ENCODE measurements around the gene MAJIN. TPM values are rescaled to one million over a fixed set of nuclear protein-coding genes. Genes with fewer than 3 reads are reported as not detected.
A peak's percentile ranks its signal among the peaks of the same experiment; 100 is the strongest.

MAJIN gene
- total RNA-seq, 2 donors from 2014 or later = not detected

DNA sequence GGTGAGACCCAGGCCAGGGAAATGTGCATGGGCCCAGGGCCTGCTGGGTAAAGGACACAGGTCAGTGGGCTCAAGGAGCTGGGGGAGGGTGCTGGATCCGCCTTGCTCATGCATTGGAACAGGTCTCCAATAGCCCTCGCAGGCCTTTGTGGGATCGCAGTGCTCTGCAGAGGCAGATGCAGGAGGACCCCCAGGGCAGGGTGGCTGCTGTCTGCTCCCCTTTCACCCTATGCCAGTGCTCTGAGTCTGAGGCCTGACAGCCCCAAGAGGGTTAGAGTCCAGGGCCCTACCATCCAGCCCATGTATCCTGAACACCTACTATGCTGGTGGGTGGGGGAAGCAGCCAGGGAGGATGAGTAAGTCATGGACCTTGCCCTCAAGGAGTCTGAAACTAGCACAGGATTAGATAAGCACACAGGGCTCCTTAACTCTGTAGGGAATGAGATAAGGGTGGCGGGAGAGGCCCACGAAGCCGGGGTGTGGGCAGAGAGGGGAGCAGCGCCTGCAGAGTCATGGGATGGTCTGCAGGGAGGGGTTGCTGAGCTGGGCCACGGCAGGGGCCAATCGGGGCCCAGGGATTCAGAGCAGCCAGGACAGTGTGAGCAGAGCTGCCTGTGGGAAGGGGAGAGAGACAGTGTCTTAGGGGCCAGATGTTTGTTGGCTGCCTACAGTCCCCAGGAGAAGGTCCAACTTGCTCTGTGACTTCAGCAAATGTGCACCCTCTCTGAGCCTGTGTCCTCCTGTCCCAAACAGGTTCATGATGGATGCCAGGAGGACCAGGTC lies 83.0 kb downstream of the MAJIN start:
- ATAC-seq (ENCODE audit: insufficient number of reproducible peaks, low FRiP score, low read depth) (no peak), DNase-seq (ENCODE audit: low spot score) (no peak)
- Histone ChIP-seq H3K4me1 (ENCODE audit: control insufficient read depth in 1 of 2, low read depth in 2 of 2) (peaks cover 0 to 11% of the 10 kb centered on the region in 2 donors), H3K9me3 (no peaks in the 10 kb centered on the region), H3K4me3 (no peak overlapping the region), H3K27me3 (replicated peaks; ENCODE audit: insufficient read depth) (no peaks in the 10 kb centered on the region), H3K36me3 (no peaks in the 10 kb centered on the region), H3K27ac (no peak overlapping the region)
- TF ChIP-seq, protein P1, sequence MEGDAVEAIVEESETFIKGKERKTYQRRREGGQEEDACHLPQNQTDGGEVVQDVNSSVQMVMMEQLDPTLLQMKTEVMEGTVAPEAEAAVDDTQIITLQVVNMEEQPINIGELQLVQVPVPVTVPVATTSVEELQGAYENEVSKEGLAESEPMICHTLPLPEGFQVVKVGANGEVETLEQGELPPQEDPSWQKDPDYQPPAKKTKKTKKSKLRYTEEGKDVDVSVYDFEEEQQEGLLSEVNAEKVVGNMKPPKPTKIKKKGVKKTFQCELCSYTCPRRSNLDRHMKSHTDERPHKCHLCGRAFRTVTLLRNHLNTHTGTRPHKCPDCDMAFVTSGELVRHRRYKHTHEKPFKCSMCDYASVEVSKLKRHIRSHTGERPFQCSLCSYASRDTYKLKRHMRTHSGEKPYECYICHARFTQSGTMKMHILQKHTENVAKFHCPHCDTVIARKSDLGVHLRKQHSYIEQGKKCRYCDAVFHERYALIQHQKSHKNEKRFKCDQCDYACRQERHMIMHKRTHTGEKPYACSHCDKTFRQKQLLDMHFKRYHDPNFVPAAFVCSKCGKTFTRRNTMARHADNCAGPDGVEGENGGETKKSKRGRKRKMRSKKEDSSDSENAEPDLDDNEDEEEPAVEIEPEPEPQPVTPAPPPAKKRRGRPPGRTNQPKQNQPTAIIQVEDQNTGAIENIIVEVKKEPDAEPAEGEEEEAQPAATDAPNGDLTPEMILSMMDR (IDR thresholded peaks at IDR 0.05) = no peak

GRCh38 chr11:64888406-64888728 lies 83.5 kb downstream of the MAJIN start:
- peaks cover 0 to 11% of the 10 kb centered on the region in 2 donors for H3K4me1 ChIP-seq (ENCODE audit: control insufficient read depth in 1 of 2, low read depth in 2 of 2)
- peak overlapping the region; percentile 63 for H3K4me3 ChIP-seq
- TF ChIP-seq, protein P1 (IDR thresholded peaks at IDR 0.05) = no peak
- no peak for ATAC-seq (ENCODE audit: insufficient number of reproducible peaks, low FRiP score, low read depth)
- no peaks in the 10 kb centered on the region for H3K9me3 ChIP-seq
- H3K36me3 ChIP-seq = no peaks in the 10 kb centered on the region
- H3K27ac ChIP-seq = no peak overlapping the region
- no peak for DNase-seq (ENCODE audit: low spot score)
- no peaks in the 10 kb centered on the region for H3K27me3 ChIP-seq (replicated peaks; ENCODE audit: insufficient read depth)

Other genes with a start within 250 kb of the MAJIN start
- gene NRXN2, start 248.9 kb downstream of the MAJIN start, total RNA-seq = 10 to 100 TPM; 40.3 to 41.3 TPM
- gene RASGRP2, start 228.0 kb downstream of the MAJIN start, total RNA-seq = 10 to 100 TPM; 78.4 to 89.1 TPM
- gene PYGM, start 212.1 kb downstream of the MAJIN start, total RNA-seq = 10 to 100 TPM; 12.2 to 13.4 TPM
- 100 to 1,000 TPM; 250 to 512 TPM for gene SF1, start 193.6 kb downstream of the MAJIN start, total RNA-seq
- gene MAP4K2, start 168.9 kb downstream of the MAJIN start, total RNA-seq = 10 to 100 TPM; 23.3 to 39.1 TPM
- gene MEN1, start 161.6 kb downstream of the MAJIN start, total RNA-seq = 10 to 100 TPM; 11.6 to 16.0 TPM
- gene CDC42BPG, start 127.5 kb downstream of the MAJIN start, total RNA-seq = 1 to 10 TPM in 1 of 2 donors, under 1 TPM in 1; 0.68 to 1.2 TPM
- gene EHD1, start 93.5 kb downstream of the MAJIN start, total RNA-seq = 100 to 1,000 TPM in 1 of 2 donors, 10 to 100 TPM in 1; 67.4 to 140 TPM
- 10 to 100 TPM; 18.5 to 35.2 TPM for gene ATG2A, start 54.9 kb downstream of the MAJIN start, total RNA-seq
- gene PPP2R5B, start 47.4 kb downstream of the MAJIN start, total RNA-seq = 10 to 100 TPM; 21.0 to 38.2 TPM
- not detected for gene GPHA2, start 36.2 kb downstream of the MAJIN start, total RNA-seq
- 1 to 10 TPM in 1 of 2 donors, under 1 TPM in 1; 0.92 to 2.6 TPM for gene BATF2, start 24.9 kb upstream of the MAJIN start, total RNA-seq
- gene ARL2, start 42.1 kb upstream of the MAJIN start, total RNA-seq = 100 to 1,000 TPM in 1 of 2 donors, 10 to 100 TPM in 1; 85.5 to 197 TPM
- gene SNX15, start 55.3 kb upstream of the MAJIN start, total RNA-seq = 10 to 100 TPM; 20.7 to 22.7 TPM
- 10 to 100 TPM in 1 of 2 donors, 1 to 10 TPM in 1; 4.7 to 18.0 TPM for gene SAC3D1, start 69.1 kb upstream of the MAJIN start, total RNA-seq
- 10 to 100 TPM; 25.8 to 47.1 TPM for gene NAALADL1, start 86.4 kb upstream of the MAJIN start, total RNA-seq
- gene CDCA5, start 111.9 kb upstream of the MAJIN start, total RNA-seq = 1 to 10 TPM in 1 of 2 donors, under 1 TPM in 1; 0.54 to 5.3 TPM
- gene ZFPL1, start 112.1 kb upstream of the MAJIN start, total RNA-seq = 10 to 100 TPM; 36.0 to 51.2 TPM
- gene VPS51, start 124.1 kb upstream of the MAJIN start, total RNA-seq = 100 to 1,000 TPM; 333 to 498 TPM
- gene TM7SF2, start 139.8 kb upstream of the MAJIN start, total RNA-seq = 10 to 100 TPM in 1 of 2 donors, 1 to 10 TPM in 1; 2.5 to 49.0 TPM
- 10 to 100 TPM; 10.0 to 13.8 TPM for gene ZNHIT2, start 145.6 kb upstream of the MAJIN start, total RNA-seq
- gene FAU, start 150.0 kb upstream of the MAJIN start, total RNA-seq = 100 to 1,000 TPM; 365 to 553 TPM
- gene MRPL49, start 150.2 kb upstream of the MAJIN start, total RNA-seq = 10 to 100 TPM; 44.6 to 61.1 TPM
- gene SYVN1, start 162.4 kb upstream of the MAJIN start, total RNA-seq = 10 to 100 TPM; 73.1 to 78.0 TPM
- not detected for gene SPDYC, start 198.1 kb upstream of the MAJIN start, total RNA-seq
- gene CAPN1, start 209.8 kb upstream of the MAJIN start, total RNA-seq = 100 to 1,000 TPM; 168 to 203 TPM

Data from thoracic aorta (tissue), 2 donors.